Activated CD8-positive, alpha-beta memory T cell treated with anti-CD3 and anti-CD28 coated beads for 1 hour (primary cell): ENCODE measurements around the gene OSGEPL1.
"Not testable (repeated sequence)": the region's sequence is repeated elsewhere in the genome, so short reads cannot be mapped to it uniquely, and the experiment has no call there.

Experiments
- DNase-seq, 2 donors: peaks; one replicate each; pipeline ENCODE4 v3.0.0-alpha.2; 2020; ENCODE audit warnings: low read depth in 1 of 2; ENCODE audit errors: extremely low read depth in 1 of 2

OSGEPL1 gene

DNA sequence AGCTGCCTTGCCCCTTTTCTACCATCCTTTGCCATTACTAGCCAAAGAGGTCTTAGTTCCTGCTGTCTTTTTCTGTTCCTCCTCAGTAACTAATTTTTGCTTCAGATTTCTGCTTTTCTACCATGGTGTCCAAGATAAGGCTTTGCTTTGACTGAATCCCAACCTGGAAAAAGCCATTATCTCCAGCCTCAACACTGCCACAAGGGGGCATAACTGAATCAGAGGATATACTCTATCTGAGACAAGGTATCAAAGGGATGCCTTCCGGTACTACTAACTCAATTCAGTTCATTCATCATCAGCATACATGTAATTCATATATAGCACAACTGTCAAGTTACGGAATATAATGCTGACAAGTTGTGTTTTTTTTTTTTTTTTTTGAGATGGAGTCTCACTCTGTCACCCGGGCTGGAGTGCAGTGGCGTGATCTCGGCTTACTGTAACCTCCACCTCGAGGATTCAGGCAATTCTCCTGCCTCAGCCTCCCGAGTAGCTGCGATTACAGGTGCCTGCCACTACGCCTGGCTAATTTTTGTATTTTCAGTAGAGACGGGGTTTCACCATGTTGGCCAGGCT is 11.4 kb downstream of the OSGEPL1 start:
- peak in 1 of 2 donors; percentile 12 for DNase-seq

DNA sequence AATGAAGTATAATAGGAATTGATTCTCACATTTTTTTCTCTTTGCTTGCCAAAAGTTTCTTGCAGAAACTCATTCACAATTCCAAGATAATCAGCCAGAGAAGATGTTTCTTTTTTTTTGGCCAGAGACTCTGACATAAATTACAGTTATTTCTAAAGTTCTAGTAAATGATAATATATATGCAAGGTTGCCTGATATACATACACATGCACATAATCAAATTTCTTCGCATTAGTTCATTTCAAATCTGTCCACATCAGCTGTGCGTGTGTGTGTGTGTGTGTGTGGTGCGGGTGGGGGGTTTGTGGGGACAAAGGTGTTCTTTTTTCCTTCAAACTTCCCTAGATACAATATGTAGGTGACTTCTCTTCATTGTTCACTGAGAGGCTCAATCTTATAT is 33.2 kb downstream of the OSGEPL1 start:
- DNase-seq: no peak

DNA sequence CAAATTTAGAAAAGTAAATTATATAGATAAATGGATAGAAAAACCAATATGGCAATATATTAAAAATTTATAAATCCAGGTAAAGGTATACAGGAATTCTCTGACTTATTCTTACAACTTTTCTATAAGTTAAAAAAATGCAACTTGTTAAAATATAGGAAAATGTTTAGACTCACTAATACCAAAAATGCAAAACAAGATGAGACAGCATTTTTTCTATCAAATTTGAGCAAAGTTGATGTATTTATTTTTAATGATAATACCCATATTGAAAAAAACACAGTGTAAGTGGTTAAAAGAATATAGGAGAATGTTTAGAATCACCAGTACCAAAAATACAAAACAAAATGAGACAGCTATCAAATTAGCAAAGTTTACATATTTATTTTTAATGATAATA is 35.7 kb downstream of the OSGEPL1 start:
- no peak for DNase-seq

DNA sequence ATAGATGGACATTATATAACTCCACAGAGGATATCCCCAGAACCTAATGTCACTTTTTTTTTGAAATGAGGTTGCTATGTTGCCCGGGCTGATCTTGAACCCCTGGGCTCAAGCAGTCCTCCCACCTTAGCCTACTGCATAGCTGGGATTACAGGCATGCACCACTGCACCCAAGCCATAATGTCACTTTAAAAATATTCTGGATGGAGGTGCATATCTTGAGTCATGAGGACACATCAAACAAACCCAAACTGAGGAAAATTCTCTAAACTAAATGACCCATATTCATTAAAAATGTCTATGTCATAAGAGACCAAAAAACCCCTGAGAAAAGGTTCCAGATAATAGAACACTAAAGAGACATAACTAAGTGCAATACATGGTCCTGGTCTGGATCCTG is 36.3 kb downstream of the OSGEPL1 start:
- DNase-seq: no peak

DNA sequence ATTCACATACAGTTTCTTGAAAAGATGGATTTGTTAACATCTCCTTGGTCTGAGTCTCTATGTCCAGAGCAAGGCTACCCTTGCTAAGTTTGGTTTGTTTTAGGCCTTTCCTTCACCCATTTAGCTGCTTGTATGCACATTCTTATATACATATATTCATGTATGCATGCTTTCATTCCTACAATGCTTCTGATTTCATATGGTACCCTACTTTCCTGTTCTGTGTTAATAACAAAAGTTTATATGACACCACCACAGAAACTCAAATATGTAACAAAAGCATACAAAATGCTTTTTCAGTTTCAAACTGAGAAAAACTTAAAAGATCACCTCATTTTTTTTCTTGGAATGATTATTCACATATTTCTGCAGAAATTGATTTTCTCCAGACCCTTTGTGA is 39.4 kb downstream of the OSGEPL1 start:
- DNase-seq: no peak

DNA sequence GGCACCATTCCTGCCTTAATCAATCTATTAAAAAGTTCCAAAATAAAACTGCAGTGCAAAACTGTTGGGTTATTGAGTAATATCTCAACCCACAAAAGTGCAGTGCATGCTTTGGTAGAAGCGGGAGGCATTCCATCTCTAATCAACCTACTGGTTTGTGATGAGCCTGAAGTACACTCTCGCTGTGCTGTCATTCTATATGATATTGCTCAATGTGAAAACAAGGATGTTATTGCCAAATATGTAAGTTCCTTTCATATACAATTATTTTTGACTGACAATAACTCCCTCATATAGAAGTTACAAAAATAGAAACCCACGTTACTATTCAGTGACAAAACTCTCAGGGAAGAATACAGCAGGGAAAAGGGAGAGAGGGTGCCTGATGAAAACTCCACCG is 43.0 kb downstream of the OSGEPL1 start:
- no peak for DNase-seq

DNA sequence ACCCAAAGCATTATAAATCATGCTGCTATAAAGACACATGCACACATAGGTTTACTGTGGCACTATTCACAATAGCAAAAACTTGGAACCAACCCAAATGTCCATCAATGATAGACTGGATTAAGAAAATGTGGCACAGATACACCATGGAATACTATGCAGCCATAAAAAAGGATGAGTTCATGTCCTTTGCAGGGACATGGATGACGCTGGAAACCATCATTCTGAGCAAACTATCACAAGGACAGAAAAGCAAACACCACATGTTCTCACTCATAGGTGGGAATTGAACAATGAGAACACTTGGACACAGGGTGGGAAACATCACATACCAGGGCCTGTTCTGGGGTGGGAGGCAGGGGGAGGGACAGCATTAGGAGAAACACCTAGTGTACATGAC is 45.0 kb downstream of the OSGEPL1 start:
- not testable (repeated sequence) for DNase-seq

DNA sequence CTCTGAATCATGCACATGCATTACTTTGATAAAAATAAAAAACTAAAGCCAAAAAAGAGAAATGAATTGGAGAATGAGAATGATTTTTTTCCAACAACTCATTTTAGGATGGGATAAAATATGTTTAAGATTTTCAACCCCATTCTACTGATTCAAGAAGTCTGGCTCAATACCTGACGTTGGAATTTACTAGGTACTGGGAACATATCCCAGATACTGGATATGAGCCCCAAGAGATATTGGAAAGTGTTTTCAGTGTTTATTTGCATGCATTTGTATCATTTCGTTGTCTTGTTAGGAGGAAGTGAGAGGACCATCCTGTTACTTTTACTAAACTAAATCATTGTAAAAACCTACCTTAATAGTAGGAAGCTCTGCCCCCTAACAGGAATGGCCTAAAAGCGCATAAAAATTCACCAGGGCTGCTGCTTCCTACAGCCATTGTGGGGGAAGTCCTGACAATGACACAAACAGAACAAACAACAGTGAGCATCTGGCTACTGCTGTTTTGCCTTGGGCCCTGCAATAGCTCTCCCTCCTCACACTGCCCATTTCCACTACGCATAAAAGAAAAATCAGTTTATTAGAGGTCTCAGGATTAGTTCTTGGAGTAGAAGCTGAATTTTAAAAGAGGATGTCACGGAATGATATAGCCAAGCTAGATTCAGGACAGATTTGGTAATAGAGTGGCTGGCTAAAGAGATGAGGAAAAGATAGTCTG is 52.9 kb downstream of the OSGEPL1 start:
- DNase-seq: no peak

DNA sequence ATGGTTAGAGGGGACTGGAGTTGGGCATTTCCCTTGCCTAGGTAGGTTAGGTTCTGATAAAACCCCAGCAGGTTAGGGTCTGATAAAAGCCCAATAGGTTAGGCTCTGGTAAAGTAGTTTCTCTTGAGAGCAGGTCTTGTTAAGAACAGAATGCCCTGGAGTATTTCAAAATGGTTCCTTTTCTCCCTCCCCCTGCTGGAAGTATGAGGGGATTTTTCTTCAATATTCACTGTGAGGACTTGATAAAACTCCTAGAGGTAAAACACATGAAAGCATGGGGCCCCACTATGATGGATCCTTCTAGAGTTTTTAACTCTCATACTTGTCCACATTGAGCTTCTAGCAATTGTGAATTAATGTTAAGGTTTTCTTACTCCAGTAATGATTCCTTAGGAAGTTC is 60.5 kb downstream of the OSGEPL1 start:
- no peak for DNase-seq

DNA sequence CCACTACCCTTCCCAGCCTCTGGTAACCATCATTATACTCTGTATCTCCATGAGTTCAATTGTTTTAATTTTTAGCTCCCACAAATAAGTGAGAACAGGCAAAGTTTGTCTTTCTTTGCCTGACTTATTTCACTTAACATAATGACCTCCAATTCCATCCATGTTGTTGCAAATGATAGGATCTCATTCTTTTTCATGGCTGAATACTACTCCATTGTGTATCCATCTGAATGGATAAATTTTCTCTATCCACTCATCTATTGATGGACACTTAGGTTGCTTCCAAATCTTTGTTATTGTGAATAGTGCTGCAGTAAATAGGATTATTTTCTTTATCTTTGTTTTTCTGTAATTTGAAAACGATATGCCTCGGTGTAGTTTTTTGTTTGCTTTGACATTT is 61.9 kb downstream of the OSGEPL1 start:
- no peak for DNase-seq

DNA sequence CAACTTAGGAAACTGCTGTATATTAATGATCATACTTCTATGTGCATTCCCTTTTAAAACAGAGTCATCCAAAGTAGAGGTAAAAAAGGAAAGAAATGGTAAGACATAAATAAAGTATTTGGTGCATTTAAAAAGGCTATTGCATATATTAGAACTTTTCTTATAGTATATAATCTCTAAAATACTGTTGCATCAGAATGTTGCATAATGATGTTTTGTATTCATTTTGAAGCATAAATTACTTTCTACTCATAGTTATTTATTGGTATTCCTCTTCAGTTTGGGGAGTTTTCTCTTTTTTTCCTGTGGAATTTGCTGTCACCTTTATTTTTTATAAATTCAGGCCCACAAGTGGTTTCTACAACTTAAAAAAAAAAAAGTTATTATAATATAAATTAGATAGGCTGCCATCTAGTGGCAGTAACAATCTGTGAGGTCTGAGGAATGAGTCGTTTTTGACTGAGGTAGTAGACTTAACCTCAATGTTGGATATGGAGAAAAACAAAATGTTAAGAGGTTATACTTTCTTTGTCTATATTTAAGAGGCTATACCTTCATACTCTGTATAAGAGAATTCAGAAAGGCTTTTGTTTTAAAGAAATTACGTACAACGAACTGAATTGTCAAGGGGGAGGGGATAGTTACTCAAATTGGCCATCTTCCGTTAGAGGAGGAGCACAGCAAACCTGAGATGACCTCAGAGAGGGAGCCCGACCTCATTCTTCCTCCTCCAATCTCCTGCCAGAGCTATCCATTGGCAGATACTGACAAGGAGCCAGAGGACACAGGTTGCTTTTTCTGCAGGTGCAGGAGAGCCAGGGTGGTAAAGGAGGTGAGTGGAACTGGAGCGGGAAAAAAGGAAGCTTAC is 64.3 kb downstream of the OSGEPL1 start:
- no peak for DNase-seq
